HL-60 (cell line): ENCODE data around the gene SH3RF3.

ENCODE experiments used
- DNase-seq, 2 experiments: peaks; one replicate each; pipeline ENCODE4 v3.0.0-alpha.2; 2010 to 2020; ENCODE audit warnings: low read depth in 1 of 2, low spot score in 1 of 2
- H3K27ac ChIP-seq: fragments of 250-450 bp; sonication (Bioruptor Pico); replicated peaks from 2 replicates; pipeline ENCODE4 v1.5.1; 2020; ENCODE audit warnings: mild to moderate bottlenecking, moderate library complexity
- H3K27me3 ChIP-seq: fragments of 250-450 bp; sonication (Bioruptor Pico); 2 replicates; pipeline ENCODE4 v1.5.1; 2021; ENCODE audit warnings: mild to moderate bottlenecking, moderate library complexity; ENCODE audit not compliant: insufficient read depth, poor library complexity, severe bottlenecking
- H3K4me3 ChIP-seq: replicated peaks from 2 replicates; pipeline ENCODE4 v1.5.1; 2011; ENCODE audit warnings: mild to moderate bottlenecking, control low read depth, low read length; ENCODE audit not compliant: insufficient read depth
- GABPA ChIP-seq: IDR thresholded peaks from 2 replicates; pipeline ENCODE4 v1.6.1; 2012; ENCODE audit warnings: low read depth
- POLR2AphosphoS5 ChIP-seq: IDR thresholded peaks from 2 replicates; pipeline ENCODE4 v1.6.1; 2012; ENCODE audit warnings: low read depth
- SPI1 ChIP-seq: IDR thresholded peaks from 2 replicates; pipeline ENCODE4 v1.6.1; 2012; ENCODE audit warnings: low read depth, mild to moderate bottlenecking, borderline replicate concordance
- TF ChIP-seq, protein P1 (sequence below): IDR thresholded peaks from 2 replicates; pipeline ENCODE4 v1.6.1; 2012; ENCODE audit warnings: low read depth; ENCODE audit not compliant: insufficient replicate concordance
- TF ChIP-seq, protein P2 (sequence below): IDR thresholded peaks from one replicate; pipeline ENCODE4 v1.5.1; 2011; ENCODE audit warnings: low read length, control low read depth, inconsistent platforms; ENCODE audit not compliant: insufficient read depth

The SH3RF3 gene

DNA sequence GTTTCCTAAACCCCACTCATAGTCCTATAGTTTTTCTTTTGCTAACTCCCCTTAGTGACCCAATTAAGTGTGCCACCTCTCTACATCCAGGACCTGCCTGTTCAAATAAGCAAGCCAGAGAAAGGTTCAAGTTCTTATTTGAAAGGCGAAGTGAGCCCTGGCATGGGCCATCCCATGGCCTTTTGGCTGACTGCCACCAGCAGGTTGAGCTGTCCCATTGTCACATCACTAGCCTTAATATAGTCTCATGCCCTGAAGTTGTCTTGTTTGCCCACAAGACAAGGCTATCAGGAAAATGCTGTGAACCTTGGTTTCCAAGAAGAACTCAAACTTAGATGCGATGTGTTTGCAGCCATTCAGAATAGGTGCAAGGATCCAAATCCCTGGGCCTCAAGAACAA, 158.8 kb downstream of the SH3RF3 start:
- TF ChIP-seq, protein P1, sequence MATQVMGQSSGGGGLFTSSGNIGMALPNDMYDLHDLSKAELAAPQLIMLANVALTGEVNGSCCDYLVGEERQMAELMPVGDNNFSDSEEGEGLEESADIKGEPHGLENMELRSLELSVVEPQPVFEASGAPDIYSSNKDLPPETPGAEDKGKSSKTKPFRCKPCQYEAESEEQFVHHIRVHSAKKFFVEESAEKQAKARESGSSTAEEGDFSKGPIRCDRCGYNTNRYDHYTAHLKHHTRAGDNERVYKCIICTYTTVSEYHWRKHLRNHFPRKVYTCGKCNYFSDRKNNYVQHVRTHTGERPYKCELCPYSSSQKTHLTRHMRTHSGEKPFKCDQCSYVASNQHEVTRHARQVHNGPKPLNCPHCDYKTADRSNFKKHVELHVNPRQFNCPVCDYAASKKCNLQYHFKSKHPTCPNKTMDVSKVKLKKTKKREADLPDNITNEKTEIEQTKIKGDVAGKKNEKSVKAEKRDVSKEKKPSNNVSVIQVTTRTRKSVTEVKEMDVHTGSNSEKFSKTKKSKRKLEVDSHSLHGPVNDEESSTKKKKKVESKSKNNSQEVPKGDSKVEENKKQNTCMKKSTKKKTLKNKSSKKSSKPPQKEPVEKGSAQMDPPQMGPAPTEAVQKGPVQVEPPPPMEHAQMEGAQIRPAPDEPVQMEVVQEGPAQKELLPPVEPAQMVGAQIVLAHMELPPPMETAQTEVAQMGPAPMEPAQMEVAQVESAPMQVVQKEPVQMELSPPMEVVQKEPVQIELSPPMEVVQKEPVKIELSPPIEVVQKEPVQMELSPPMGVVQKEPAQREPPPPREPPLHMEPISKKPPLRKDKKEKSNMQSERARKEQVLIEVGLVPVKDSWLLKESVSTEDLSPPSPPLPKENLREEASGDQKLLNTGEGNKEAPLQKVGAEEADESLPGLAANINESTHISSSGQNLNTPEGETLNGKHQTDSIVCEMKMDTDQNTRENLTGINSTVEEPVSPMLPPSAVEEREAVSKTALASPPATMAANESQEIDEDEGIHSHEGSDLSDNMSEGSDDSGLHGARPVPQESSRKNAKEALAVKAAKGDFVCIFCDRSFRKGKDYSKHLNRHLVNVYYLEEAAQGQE = no peak
- no peak for TF ChIP-seq GABPA
- TF ChIP-seq POLR2AphosphoS5 = no peak
- TF ChIP-seq, protein P2, sequence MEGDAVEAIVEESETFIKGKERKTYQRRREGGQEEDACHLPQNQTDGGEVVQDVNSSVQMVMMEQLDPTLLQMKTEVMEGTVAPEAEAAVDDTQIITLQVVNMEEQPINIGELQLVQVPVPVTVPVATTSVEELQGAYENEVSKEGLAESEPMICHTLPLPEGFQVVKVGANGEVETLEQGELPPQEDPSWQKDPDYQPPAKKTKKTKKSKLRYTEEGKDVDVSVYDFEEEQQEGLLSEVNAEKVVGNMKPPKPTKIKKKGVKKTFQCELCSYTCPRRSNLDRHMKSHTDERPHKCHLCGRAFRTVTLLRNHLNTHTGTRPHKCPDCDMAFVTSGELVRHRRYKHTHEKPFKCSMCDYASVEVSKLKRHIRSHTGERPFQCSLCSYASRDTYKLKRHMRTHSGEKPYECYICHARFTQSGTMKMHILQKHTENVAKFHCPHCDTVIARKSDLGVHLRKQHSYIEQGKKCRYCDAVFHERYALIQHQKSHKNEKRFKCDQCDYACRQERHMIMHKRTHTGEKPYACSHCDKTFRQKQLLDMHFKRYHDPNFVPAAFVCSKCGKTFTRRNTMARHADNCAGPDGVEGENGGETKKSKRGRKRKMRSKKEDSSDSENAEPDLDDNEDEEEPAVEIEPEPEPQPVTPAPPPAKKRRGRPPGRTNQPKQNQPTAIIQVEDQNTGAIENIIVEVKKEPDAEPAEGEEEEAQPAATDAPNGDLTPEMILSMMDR = no peak
- no peak for TF ChIP-seq SPI1
- no peak overlapping the region for H3K27ac ChIP-seq
- DNase-seq = no peak
- no peak overlapping the region for H3K4me3 ChIP-seq
- peaks cover 2% of the 10 kb centered on the region for H3K27me3 ChIP-seq

DNA sequence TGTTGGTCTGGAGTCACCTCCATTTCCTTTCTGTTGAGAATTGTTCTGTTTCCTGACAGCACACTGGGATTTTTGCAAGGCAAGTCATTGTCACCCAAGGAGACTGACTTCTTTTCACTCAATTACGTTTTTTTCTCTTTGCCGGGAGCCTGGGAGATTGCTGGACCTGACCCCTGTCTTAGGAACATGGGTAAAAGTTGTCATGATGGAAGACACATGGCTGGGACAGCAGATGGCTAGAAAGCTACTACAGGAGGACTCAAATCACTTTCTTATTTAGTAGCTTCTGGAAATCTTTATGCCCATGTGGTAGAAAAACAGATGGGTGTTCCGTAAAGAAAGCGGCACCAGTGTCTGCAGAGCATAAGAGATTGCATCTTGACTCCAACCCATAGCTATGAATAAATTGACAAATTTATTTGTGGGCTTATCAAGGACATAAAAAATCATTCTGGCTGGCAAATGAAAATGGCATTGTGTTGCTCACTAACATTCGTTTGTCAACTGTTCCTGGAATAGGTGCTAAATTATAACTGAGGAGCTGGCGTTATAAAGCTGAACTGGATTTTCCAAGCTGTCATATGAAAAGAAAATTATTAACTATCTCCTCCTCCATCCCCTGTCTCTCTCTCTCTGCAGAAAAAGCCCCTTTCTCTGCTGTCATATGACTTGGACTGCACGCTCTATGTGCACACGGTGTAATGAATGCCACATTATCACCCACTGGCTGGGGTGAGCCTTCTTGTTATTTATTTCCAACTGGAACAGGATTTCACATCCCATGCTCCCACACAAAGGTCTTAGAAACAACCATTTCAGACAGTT, 159.8 kb downstream of the SH3RF3 start:
- DNase-seq = no peak
- TF ChIP-seq GABPA (no peak), POLR2AphosphoS5 (no peak), SPI1 (no peak)
- TF ChIP-seq, protein P2 = no peak
- TF ChIP-seq, protein P1 = no peak
- Histone ChIP-seq H3K27me3 (peaks cover 2% of the 10 kb centered on the region), H3K4me3 (no peak overlapping the region), H3K27ac (no peak overlapping the region)

DNA sequence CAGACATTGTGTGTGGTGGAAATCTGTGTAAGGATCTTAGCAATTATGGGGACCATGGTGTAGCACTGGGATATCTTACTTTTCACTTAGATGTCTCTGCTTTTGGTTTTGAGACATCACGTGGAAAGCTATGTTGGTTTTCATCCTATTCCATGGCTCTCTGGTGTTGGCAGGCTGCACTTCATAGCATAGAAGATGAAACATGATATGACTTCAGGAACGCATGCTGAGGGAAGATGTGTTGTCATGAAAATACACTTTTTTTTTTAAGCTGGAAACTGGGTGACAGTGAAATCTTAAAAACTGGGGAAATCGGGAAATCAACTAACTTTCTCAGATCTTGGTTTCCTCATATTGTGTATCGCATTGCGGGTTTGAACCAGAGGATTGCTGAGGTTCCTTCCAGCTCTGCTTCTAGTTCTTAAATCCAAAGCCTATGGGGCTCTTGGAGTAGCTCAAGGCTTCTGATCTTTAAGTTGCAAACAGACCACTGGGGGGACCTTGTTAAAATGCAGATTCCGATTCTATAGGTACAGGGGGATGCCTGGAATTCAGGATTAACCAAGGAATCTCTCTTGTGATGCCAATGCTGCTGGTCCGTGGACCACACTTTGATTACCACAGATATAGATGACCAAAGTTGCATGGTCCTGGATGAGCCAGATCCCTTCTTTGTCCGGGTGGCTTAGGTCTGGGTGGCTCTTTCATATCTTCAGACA, 160.7 kb downstream of the SH3RF3 start:
- Histone ChIP-seq H3K27ac (no peak overlapping the region), H3K27me3 (peaks cover 2% of the 10 kb centered on the region), H3K4me3 (no peak overlapping the region)
- no peak for DNase-seq
- TF ChIP-seq, protein P2 = no peak
